ENCODE data around the gene ACADSB. TPM values are rescaled to one million over a fixed set of nuclear protein-coding genes. Genes with fewer than 3 reads are reported as not detected.

Gene ACADSB
- total RNA-seq, 1 experiment from 2014 or later, result 12.8 TPM

GRCh38 chr10:122990278-122990677 is 18.5 kb upstream of the ACADSB start:
- Histone ChIP-seq H3K9me2 (ENCODE audit: insufficient read depth) (no peaks in the 10 kb centered on the region), H2AFZ (no peak overlapping the region), H3K4me1 (replicated peaks; ENCODE audit: insufficient read depth) (no peaks in the 10 kb centered on the region), H3F3A (ENCODE audit: insufficient read depth, low read depth) (no peaks in the 10 kb centered on the region), H3K36me3 (ENCODE audit: low read depth) (no peaks in the 10 kb centered on the region), H3K4me2 (no peak overlapping the region), H3K9me3 (ENCODE audit: insufficient read depth, low read depth) (no peaks in the 10 kb centered on the region), H3K4me3 (no peak overlapping the region), H3K27me3 (ENCODE audit: insufficient read depth, low read depth) (no peaks in the 10 kb centered on the region), H3K27ac (no peak overlapping the region), H3K79me2 (ENCODE audit: low read depth) (no peaks in the 10 kb centered on the region), H4K20me1 (ENCODE audit: insufficient read depth) (no peaks in the 10 kb centered on the region; the same call in 1 of the 2 replicates)
- ChIA-PET POLR2A (ENCODE audit: unreplicated experiment) (no interaction called here), CTCF (no interaction called here)
- DNase-seq, result no peak
- intact Hi-C loops (cut with micrococcal nuclease; ENCODE audit: unreplicated experiment), result no loop called here
- no TSS peak for BruUV-seq (replicated peaks)
- TF ChIP-seq CTCF (conservative IDR thresholded peaks at IDR 0.05), result no peak
- no peak for TF ChIP-seq EZH2 (IDR thresholded peaks at IDR 0.05; ENCODE audit: low read depth)

DNA sequence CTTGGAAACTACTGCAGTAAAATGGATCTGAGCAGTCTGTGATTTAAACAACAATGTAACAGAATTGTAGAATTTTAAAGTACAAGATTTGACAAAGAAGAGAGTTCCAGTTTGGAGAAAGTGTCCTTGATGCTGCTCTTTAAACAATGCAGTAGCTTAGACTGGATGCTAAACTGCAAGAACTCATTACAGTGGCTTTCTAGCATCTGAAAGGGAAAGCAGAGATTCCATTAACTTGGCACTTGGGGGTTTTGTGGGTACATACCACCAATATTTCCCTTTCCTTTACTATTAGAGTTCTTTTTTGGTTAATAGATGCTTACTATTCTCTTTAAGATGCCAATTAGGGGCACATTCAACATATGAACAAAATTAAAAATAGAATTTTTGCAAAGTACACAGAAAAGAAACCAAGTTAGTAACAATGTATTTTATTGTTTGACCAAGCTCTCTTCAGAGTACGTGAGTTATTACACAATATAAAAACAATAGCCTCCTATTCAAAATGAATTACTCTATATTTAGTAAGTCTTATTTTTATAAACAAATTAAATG is 16.7 kb upstream of the ACADSB start:
- H3K4me3 ChIP-seq, result no peak overlapping the region
- no peaks in the 10 kb centered on the region for H3K27me3 ChIP-seq (ENCODE audit: insufficient read depth, low read depth)
- H3F3A ChIP-seq (ENCODE audit: insufficient read depth, low read depth), result no peaks in the 10 kb centered on the region
- H3K79me2 ChIP-seq (ENCODE audit: low read depth), result no peaks in the 10 kb centered on the region
- intact Hi-C loops (cut with micrococcal nuclease; ENCODE audit: unreplicated experiment), result no loop called here
- DNase-seq, result no peak
- H3K36me3 ChIP-seq (ENCODE audit: low read depth), result no peaks in the 10 kb centered on the region
- no peaks in the 10 kb centered on the region for H3K4me1 ChIP-seq (replicated peaks; ENCODE audit: insufficient read depth)
- no peak overlapping the region for H3K4me2 ChIP-seq
- H4K20me1 ChIP-seq (ENCODE audit: insufficient read depth), result no peaks in the 10 kb centered on the region; the same call in 1 of the 2 replicates
- TF ChIP-seq CTCF (conservative IDR thresholded peaks at IDR 0.05), result no peak
- TF ChIP-seq EZH2 (IDR thresholded peaks at IDR 0.05; ENCODE audit: low read depth), result no peak
- BruUV-seq (replicated peaks), result no TSS peak
- H3K9me2 ChIP-seq (ENCODE audit: insufficient read depth), result no peaks in the 10 kb centered on the region
- H2AFZ ChIP-seq, result no peak overlapping the region
- POLR2A ChIA-PET (ENCODE audit: unreplicated experiment), result no interaction called here
- CTCF ChIA-PET, result no interaction called here
- H3K9me3 ChIP-seq (ENCODE audit: insufficient read depth, low read depth), result no peaks in the 10 kb centered on the region
- no peak overlapping the region for H3K27ac ChIP-seq

GRCh38 chr10:122993797-122994336 is 14.9 kb upstream of the ACADSB start:
- intact Hi-C loops (cut with micrococcal nuclease; ENCODE audit: unreplicated experiment), result no loop called here
- no peaks in the 10 kb centered on the region for H3K79me2 ChIP-seq (ENCODE audit: low read depth)
- no peak overlapping the region for H2AFZ ChIP-seq
- no peak overlapping the region for H3K4me2 ChIP-seq
- H4K20me1 ChIP-seq (ENCODE audit: insufficient read depth), result no peaks in the 10 kb centered on the region; the same call in 1 of the 2 replicates
- no peaks in the 10 kb centered on the region for H3K9me2 ChIP-seq (ENCODE audit: insufficient read depth)
- BruUV-seq (replicated peaks), result no TSS peak
- H3K27me3 ChIP-seq (ENCODE audit: insufficient read depth, low read depth), result no peaks in the 10 kb centered on the region
- TF ChIP-seq EZH2 (IDR thresholded peaks at IDR 0.05; ENCODE audit: low read depth) (no peak), CTCF (conservative IDR thresholded peaks at IDR 0.05) (no peak)
- ChIA-PET CTCF (no interaction called here), POLR2A (ENCODE audit: unreplicated experiment) (no interaction called here)
- H3K36me3 ChIP-seq (ENCODE audit: low read depth), result no peaks in the 10 kb centered on the region
- no peak overlapping the region for H3K27ac ChIP-seq
- H3F3A ChIP-seq (ENCODE audit: insufficient read depth, low read depth), result no peaks in the 10 kb centered on the region
- H3K4me3 ChIP-seq, result no peak overlapping the region
- H3K9me3 ChIP-seq (ENCODE audit: insufficient read depth, low read depth), result no peaks in the 10 kb centered on the region
- no peak for DNase-seq
- H3K4me1 ChIP-seq (replicated peaks; ENCODE audit: insufficient read depth), result no peaks in the 10 kb centered on the region
